SIG-M5 treated with dmso at 0.1 percent for 504 hours (cell line): ENCODE data around the gene RRP36.

ENCODE experiments used
- DNase-seq: peaks from one replicate; lab custom pipeline; 2025; ENCODE audit not compliant: unreplicated experiment; lab: John Stamatoyannopoulos, UW

The RRP36 gene

GRCh38 chr6:43060755-43061633, 39.6 kb downstream of the RRP36 start:
- DNase-seq = no peak

GRCh38 chr6:43061861-43062260, 40.4 kb downstream of the RRP36 start:
- no peak for DNase-seq

GRCh38 chr6:43062818-43063217, 41.4 kb downstream of the RRP36 start:
- no peak for DNase-seq

- DNase-seq = peak; percentile 60
Observed at GRCh38 chr6:43070028-43070632, 48.7 kb downstream of the RRP36 start.

GRCh38 chr6:43074847-43075669, 53.6 kb downstream of the RRP36 start:
- DNase-seq = no peak

- DNase-seq = peak; percentile 40
Observed at GRCh38 chr6:43075670-43076463, 54.4 kb downstream of the RRP36 start, which contains the start of gene PTK7. TSS of gene PTK7 (plus strand) at chr6:43076314. CDS start at chr6:43076489, 175 bp downstream.

- no peak for DNase-seq
Observed at GRCh38 chr6:43076464-43077332, 55.3 kb downstream of the RRP36 start.

GRCh38 chr6:43077333-43077809, 55.9 kb downstream of the RRP36 start:
- DNase-seq = no peak

- no peak for DNase-seq
Observed at GRCh38 chr6:43077981-43078511, 56.6 kb downstream of the RRP36 start.

GRCh38 chr6:43078691-43079090, 57.3 kb downstream of the RRP36 start:
- DNase-seq = no peak
